GM12891 (cell line): ENCODE results near the gene ICAM2.

Experiments
- POLR2A ChIP-seq: IDR thresholded peaks from 2 replicates; pipeline ENCODE4 v1.6.1; 2011; ENCODE audit warnings: low read depth, low read length, control low read depth
- POLR2AphosphoS5 ChIP-seq: IDR thresholded peaks from 2 replicates; pipeline ENCODE4 v1.6.1; 2011; ENCODE audit warnings: low read depth, low read length, control low read depth
- POU2F2 ChIP-seq: IDR thresholded peaks from 2 replicates; pipeline ENCODE4 v1.6.1; 2011; ENCODE audit warnings: low read depth, mild to moderate bottlenecking, control low read depth, low read length, moderate library complexity
- SPI1 ChIP-seq: IDR thresholded peaks from 2 replicates; pipeline ENCODE4 v1.6.1; 2011; ENCODE audit warnings: low read depth, low read length, control low read depth
- TAF1 ChIP-seq: IDR thresholded peaks from 2 replicates; pipeline ENCODE4 v1.6.1; 2011; ENCODE audit warnings: low read depth, low read length, control low read depth

GRCh38 chr17:63963123-63963522 is 57.3 kb downstream of the ICAM2 start:
- no peak for TF ChIP-seq POLR2A
- no peak for TF ChIP-seq TAF1
- no peak for TF ChIP-seq POLR2AphosphoS5
- no peak for TF ChIP-seq POU2F2
- no peak for TF ChIP-seq SPI1
